ENCODE results near the gene ASCL2.
"Not testable (repeated sequence)": the region's sequence is repeated elsewhere in the genome, so short reads cannot be mapped to it uniquely, and the experiment has no call there.

ASCL2 gene

GRCh38 chr11:2296913-2297622 is 26.7 kb upstream of the ASCL2 start:
- DNase-seq, result no peak

- DNase-seq, result no peak
Measured at GRCh38 chr11:2295971-2296912, 25.9 kb upstream of the ASCL2 start.

GRCh38 chr11:2294926-2295290 is 24.5 kb upstream of the ASCL2 start:
- DNase-seq, result no peak

GRCh38 chr11:2293984-2294925 is 23.9 kb upstream of the ASCL2 start:
- no peak for DNase-seq

- DNase-seq, result no peak
Measured at GRCh38 chr11:2293531-2293971, 23.2 kb upstream of the ASCL2 start.

GRCh38 chr11:2290351-2290841 is 20.0 kb upstream of the ASCL2 start:
- no peak for DNase-seq

- DNase-seq, result no peak
Measured at GRCh38 chr11:2289859-2290258, 19.5 kb upstream of the ASCL2 start.

- DNase-seq, result no peak
Measured at GRCh38 chr11:2289350-2289749, 19.0 kb upstream of the ASCL2 start.

GRCh38 chr11:2287091-2287490 is 16.7 kb upstream of the ASCL2 start:
- DNase-seq, result no peak

- DNase-seq, result not testable (repeated sequence)
Measured at GRCh38 chr11:2286350-2286749, 16.0 kb upstream of the ASCL2 start.

- no peak for DNase-seq
Measured at GRCh38 chr11:2280208-2280607, 9.8 kb upstream of the ASCL2 start.

- no peak for DNase-seq
Measured at GRCh38 chr11:2277933-2278523, 7.6 kb upstream of the ASCL2 start.

- DNase-seq, result no peak
Measured at GRCh38 chr11:2277008-2277346, 6.6 kb upstream of the ASCL2 start.

GRCh38 chr11:2276280-2277007 is 6.1 kb upstream of the ASCL2 start:
- DNase-seq, result no peak

- DNase-seq, result no peak
Measured at GRCh38 chr11:2275334-2276279, 5.2 kb upstream of the ASCL2 start.

GRCh38 chr11:2273771-2274170 is 3.4 kb upstream of the ASCL2 start:
- no peak for DNase-seq

GRCh38 chr11:2273311-2273710 is 2.9 kb upstream of the ASCL2 start:
- no peak for DNase-seq

- no peak for DNase-seq
Measured at GRCh38 chr11:2272946-2273280, 2.5 kb upstream of the ASCL2 start.

GRCh38 chr11:2272228-2272945 is 2.0 kb upstream of the ASCL2 start:
- DNase-seq, result no peak
